ENCODE results near the gene HIPK4. TPM values are rescaled to one million over a fixed set of nuclear protein-coding genes. Genes with fewer than 3 reads are reported as not detected.

Gene HIPK4
- polyA plus RNA-seq, 2 of the 4 experiments (the other 2 are of a cell fraction) = 0.18 to 0.25 TPM

DNA sequence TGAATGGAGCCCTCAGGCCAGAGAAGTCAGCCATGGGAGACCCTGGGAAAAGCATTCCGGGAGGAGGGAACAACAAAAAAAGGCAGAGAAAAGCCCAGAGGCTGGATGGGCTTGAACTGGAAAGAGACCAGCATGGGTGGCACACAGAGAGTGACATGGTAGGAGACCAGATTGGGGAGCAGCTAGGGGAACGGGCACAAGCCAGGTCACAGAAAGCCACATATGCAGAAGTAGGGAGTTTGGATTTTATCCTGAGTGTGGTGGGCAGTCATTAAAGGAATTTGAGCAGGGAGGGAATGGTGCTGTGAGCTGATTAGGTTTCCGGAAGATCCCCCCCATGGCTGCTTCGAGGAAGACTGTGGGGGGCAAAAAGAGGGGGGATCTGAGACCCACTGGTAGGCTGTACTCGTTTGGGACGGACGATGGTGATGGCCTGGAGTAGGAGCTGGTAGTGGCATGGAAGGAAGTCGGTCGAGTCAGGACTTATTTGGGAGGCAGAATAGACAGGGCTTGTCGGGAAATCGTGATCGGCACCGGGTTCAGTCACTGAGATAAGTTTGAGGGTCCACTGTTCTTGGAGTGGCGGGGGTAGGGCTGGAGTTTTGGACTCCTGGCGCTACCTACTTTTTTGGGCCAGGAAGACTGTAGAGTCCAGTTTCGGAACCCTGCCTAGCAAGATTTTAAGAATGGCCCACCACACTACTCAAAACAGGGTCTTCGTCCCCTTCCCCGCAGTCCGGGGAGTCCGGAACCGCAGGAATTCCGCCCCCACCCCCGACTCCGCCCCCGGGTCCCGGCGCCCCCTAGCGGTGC is 34.9 kb upstream of the HIPK4 start:
- peak in 1 of 2 experiments; percentile 4; a peak in 2 of 6 replicates for ATAC-seq
- peak overlapping the region; percentile 66 for H3K4me3 ChIP-seq
- POLR2A ChIA-PET = interaction anchor here (0.6 to 5.8 kb wide), 5 partner anchors 9 to 161 kb away, joined by 3 to 208 read pairs (median 6); partner anchors contain the start of gene SERTAD3
- no peak for FAIRE-seq
- peaks cover 25% of the 10 kb centered on the region for H3K4me1 ChIP-seq
- TF ChIP-seq CHD4 (IDR thresholded peaks at IDR 0.05; ENCODE audit: borderline replicate concordance) = no peak
- TF ChIP-seq TP53 (CRISPR knock-in tag; IDR thresholded peaks at IDR 0.05) = no peak
- TF ChIP-seq POLR2A (IDR thresholded peaks at IDR 0.05; ENCODE audit: low read length) = peak; percentile 36; the same call in 1 of the 2 replicates
- no peak for TF ChIP-seq HDAC2 (IDR thresholded peaks at IDR 0.05)
- 0 out of 2 replicates have a peak, but pooled peaks have one; percentile 31 for TF ChIP-seq MAZ (IDR thresholded peaks at IDR 0.05; ENCODE audit: borderline replicate concordance, low read depth, low read length)
- H3K4me2 ChIP-seq = peak overlapping the region; percentile 98
- no peaks in the 10 kb centered on the region for H3K9me3 ChIP-seq
- CTCF ChIA-PET = interaction anchor here (0.8 to 26.4 kb wide), 19 partner anchors 8 to 221 kb away, joined by 3 to 950 read pairs (median 4); partner anchors contain the start of genes BLVRB, PRX, SERTAD1 and SERTAD3
- peak overlapping the region; percentile 93 to 94 for H3K27ac ChIP-seq
- 2% methylated on average over 22 of the region's 28 CpGs for WGBS (ENCODE audit: missing lambda C conversion rate)
- no peak for DNase-seq (ENCODE audit: low read depth in 1 of 2, low spot score in 1 of 2)

- TF ChIP-seq CBX2 (IDR thresholded peaks at IDR 0.05; ENCODE audit: borderline replicate concordance, low read depth) (no peak), FOSB (CRISPR knock-in tag; IDR thresholded peaks at IDR 0.05) (no peak), TFCP2L1 (CRISPR knock-in tag; IDR thresholded peaks at IDR 0.05) (no peak), CEBPB (IDR thresholded peaks at IDR 0.05) (no peak), ESRRA (IDR thresholded peaks at IDR 0.05; ENCODE audit: borderline replicate concordance, low read length) (no peak), KDM1A (IDR thresholded peaks at IDR 0.05; ENCODE audit: low read depth) (no peak), RNF2 (IDR thresholded peaks at IDR 0.05; ENCODE audit: borderline replicate concordance, low read depth) (no peak), SREBF2 (IDR thresholded peaks at IDR 0.05) (no peak), CHD4 (IDR thresholded peaks at IDR 0.05; ENCODE audit: borderline replicate concordance) (no peak), SMC3 (IDR thresholded peaks at IDR 0.05) (no peak), MYC (IDR thresholded peaks at IDR 0.05; ENCODE audit: borderline replicate concordance, low read length) (no peak), ZFP36 (IDR thresholded peaks at IDR 0.05; ENCODE audit: borderline replicate concordance, partially characterized antibody) (no peak), HDAC2 (IDR thresholded peaks at IDR 0.05) (no peak), CHD2 (IDR thresholded peaks at IDR 0.05; ENCODE audit: low read length, partially characterized antibody) (no peak), FOSL2 (IDR thresholded peaks at IDR 0.05) (no peak), FOSL2 (CRISPR knock-in tag; IDR thresholded peaks at IDR 0.05) (no peak), E2F6 (IDR thresholded peaks at IDR 0.05; ENCODE audit: borderline replicate concordance, low read depth) (no peak), RARB (CRISPR knock-in tag; IDR thresholded peaks at IDR 0.05) (no peak)
- TF ChIP-seq, protein P1, sequence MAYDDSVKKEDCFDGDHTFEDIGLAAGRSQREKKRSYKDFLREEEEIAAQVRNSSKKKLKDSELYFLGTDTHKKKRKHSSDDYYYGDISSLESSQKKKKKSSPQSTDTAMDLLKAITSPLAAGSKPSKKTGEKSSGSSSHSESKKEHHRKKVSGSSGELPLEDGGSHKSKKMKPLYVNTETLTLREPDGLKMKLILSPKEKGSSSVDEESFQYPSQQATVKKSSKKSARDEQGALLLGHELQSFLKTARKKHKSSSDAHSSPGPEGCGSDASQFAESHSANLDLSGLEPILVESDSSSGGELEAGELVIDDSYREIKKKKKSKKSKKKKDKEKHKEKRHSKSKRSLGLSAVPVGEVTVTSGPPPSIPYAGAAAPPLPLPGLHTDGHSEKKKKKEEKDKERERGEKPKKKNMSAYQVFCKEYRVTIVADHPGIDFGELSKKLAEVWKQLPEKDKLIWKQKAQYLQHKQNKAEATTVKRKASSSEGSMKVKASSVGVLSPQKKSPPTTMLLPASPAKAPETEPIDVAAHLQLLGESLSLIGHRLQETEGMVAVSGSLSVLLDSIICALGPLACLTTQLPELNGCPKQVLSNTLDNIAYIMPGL (CRISPR knock-in tag; IDR thresholded peaks at IDR 0.05; ENCODE audit: borderline replicate concordance) = no peak
- TF ChIP-seq, protein P2, sequence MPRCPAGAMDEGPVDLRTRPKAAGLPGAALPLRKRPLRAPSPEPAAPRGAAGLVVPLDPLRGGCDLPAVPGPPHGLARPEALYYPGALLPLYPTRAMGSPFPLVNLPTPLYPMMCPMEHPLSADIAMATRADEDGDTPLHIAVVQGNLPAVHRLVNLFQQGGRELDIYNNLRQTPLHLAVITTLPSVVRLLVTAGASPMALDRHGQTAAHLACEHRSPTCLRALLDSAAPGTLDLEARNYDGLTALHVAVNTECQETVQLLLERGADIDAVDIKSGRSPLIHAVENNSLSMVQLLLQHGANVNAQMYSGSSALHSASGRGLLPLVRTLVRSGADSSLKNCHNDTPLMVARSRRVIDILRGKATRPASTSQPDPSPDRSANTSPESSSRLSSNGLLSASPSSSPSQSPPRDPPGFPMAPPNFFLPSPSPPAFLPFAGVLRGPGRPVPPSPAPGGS (IDR thresholded peaks at IDR 0.05) = no peak
- TF ChIP-seq, protein P3, sequence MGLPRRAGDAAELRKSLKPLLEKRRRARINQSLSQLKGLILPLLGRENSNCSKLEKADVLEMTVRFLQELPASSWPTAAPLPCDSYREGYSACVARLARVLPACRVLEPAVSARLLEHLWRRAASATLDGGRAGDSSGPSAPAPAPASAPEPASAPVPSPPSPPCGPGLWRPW (IDR thresholded peaks at IDR 0.05) = no peak
- FAIRE-seq = no peak
- Histone ChIP-seq H3K27ac (peak overlapping the region; percentile 93 to 94), H3K4me2 (peak overlapping the region; percentile 98), H3K4me3 (peak overlapping the region; percentile 66; the same call in 2 of the 3 replicates), H3K9me3 (no peaks in the 10 kb centered on the region), H3K4me1 (peaks cover 25% of the 10 kb centered on the region)
- 96% methylated on average over 6 of the region's 6 CpGs for WGBS (ENCODE audit: missing lambda C conversion rate)
- DNase-seq (ENCODE audit: low read depth in 1 of 2, low spot score in 1 of 2) = no peak
- ChIA-PET CTCF (interaction anchor here (0.9 to 26.4 kb wide), 16 partner anchors 7 to 222 kb away, joined by 3 to 950 read pairs (median 6); partner anchors contain the start of genes BLVRB, PRX, SERTAD1 and SERTAD3), POLR2A (interaction anchor here (0.8 to 5.8 kb wide), 4 partner anchors 8 to 162 kb away, joined by 3 to 208 read pairs (median 4); partner anchors contain the start of gene SERTAD3)
- ATAC-seq = no peak
These were observed 34.0 kb upstream of the HIPK4 start for GRCh38 chr19:40423938-40424337.
